Spleen (tissue), 7 donors: Measurements from ENCODE around the gene STK11IP.

Experiments used
- CTCF ChIP-seq, 11 experiments: fragments of 200-600 bp in 7 of 11; fragments of 450-650 bp in 4 of 11; sonication (generic) in 4 of 11; IDR thresholded peaks in 8 of 11; conservative IDR thresholded peaks in 3 of 11; 1 replicate in 7 of 11; 2 replicates in 4 of 11; pipeline versions ENCODE4 v1.4.0 to v1.8.0; 2016 to 2021; ENCODE audit warnings: antibody characterized with exemption in 11 of 11, inconsistent platforms in 4 of 11, mild to moderate bottlenecking in 1 of 11
- POLR2A ChIP-seq, 3 donors: fragments of 450-650 bp; IDR thresholded peaks; one replicate each; pipeline ENCODE4 v1.5.1; 2017; ENCODE audit warnings: antibody characterized with exemption in 3 of 3, mild to moderate bottlenecking in 1 of 3
- POLR2AphosphoS5 ChIP-seq, 3 donors: sonication (generic); formaldehyde crosslinking; IDR thresholded peaks; one replicate each; pipeline ENCODE4 v1.5.1; 2017; ENCODE audit warnings: antibody characterized with exemption in 3 of 3
- donor health status: DM: no; HTN: no; CAD: no; lungs with moderate emphysema.
- donor health status: DM: no; HTN: no; CAD: no.
- donor health status: DM: no; HTN: no; CAD: no.

GRCh38 chr2:219557320-219557719, 40.3 kb upstream of the STK11IP start:
- no peak for TF ChIP-seq CTCF (IDR thresholded peaks at IDR 0.05 in 8 of 11, conservative IDR thresholded peaks at IDR 0.05 in 3 of 11)
- TF ChIP-seq POLR2A (IDR thresholded peaks at IDR 0.05), result no peak
- TF ChIP-seq POLR2AphosphoS5 (IDR thresholded peaks at IDR 0.05), result no peak
